HepG2 (cell line): ENCODE measurements around the gene CYSLTR2. TPM values are rescaled to one million over a fixed set of nuclear protein-coding genes. Genes with fewer than 3 reads are reported as not detected.
A peak's percentile ranks its signal among the peaks of the same experiment; 100 is the strongest.

ENCODE experiments used
- CBX5 ChIP-seq: sonication (generic); formaldehyde crosslinking; IDR thresholded peaks from 2 replicates; pipeline ENCODE4 v1.4.0; 2020; ENCODE audit warnings: missing genetic modification reagents, borderline replicate concordance
- EZH2 ChIP-seq: conservative IDR thresholded peaks from 2 replicates; pipeline ENCODE4 v1.6.1; 2012; ENCODE audit warnings: mild to moderate bottlenecking, low read depth, low read length, moderate library complexity
- GABPB1 ChIP-seq: IDR thresholded peaks from 2 replicates; pipeline ENCODE4 v1.6.1; 2016; ENCODE audit warnings: mild to moderate bottlenecking, missing genetic modification reagents, moderate library complexity, missing compliant biosample characterization
- HHEX ChIP-seq: IDR thresholded peaks from 2 replicates; pipeline ENCODE4 v1.6.1; 2016; ENCODE audit warnings: control low read depth
- HMG20A ChIP-seq: IDR thresholded peaks from 2 replicates; pipeline ENCODE4 v1.6.1; 2016; ENCODE audit warnings: borderline replicate concordance
- HMGXB4 ChIP-seq, 2 experiments: sonication (generic) in 1 of 2; formaldehyde crosslinking in 1 of 2; IDR thresholded peaks; 2 replicates each; pipeline versions ENCODE4 v1.4.0 to v1.6.1; 2018 to 2020; ENCODE audit warnings: missing genetic modification reagents in 2 of 2, borderline replicate concordance in 1 of 2, low read depth in 1 of 2, mild to moderate bottlenecking in 1 of 2, missing biosample characterization in 1 of 2
- IRF9 ChIP-seq: sonication (generic); formaldehyde crosslinking; IDR thresholded peaks from 2 replicates; pipeline ENCODE4 v1.8.0; 2022; ENCODE audit warnings: missing genetic modification reagents, mild to moderate bottlenecking, borderline replicate concordance
- JARID2 ChIP-seq: sonication (generic); formaldehyde crosslinking; IDR thresholded peaks from 2 replicates; pipeline ENCODE4 v1.8.1; 2023; ENCODE audit warnings: missing genetic modification reagents, inconsistent platforms; ENCODE audit not compliant: insufficient replicate concordance
- KDM2A ChIP-seq: sonication (generic); formaldehyde crosslinking; IDR thresholded peaks from 2 replicates; pipeline ENCODE4 v1.4.0; 2020; ENCODE audit warnings: low read depth, missing genetic modification reagents, borderline replicate concordance
- MED1 ChIP-seq: sonication (generic); formaldehyde crosslinking; IDR thresholded peaks from 2 replicates; pipeline ENCODE4 v1.4.0; 2020; ENCODE audit warnings: missing genetic modification reagents
- MIXL1 ChIP-seq: IDR thresholded peaks from 2 replicates; pipeline ENCODE4 v1.6.1; 2016
- NCOA5 ChIP-seq: sonication (generic); formaldehyde crosslinking; IDR thresholded peaks from 2 replicates; pipeline ENCODE4 v1.4.0; 2020; ENCODE audit warnings: missing genetic modification reagents
- PAF1 ChIP-seq: IDR thresholded peaks from 2 replicates; pipeline ENCODE4 v1.6.1; 2016; ENCODE audit warnings: missing genetic modification reagents, missing compliant biosample characterization
- RAD21 ChIP-seq: fragments of 450-650 bp; formaldehyde crosslinking; IDR thresholded peaks from 2 replicates; pipeline ENCODE4 v1.5.0; 2020; ENCODE audit warnings: mild to moderate bottlenecking
- RFX3 ChIP-seq: IDR thresholded peaks from 2 replicates; pipeline ENCODE4 v1.6.1; 2016; ENCODE audit warnings: missing biosample characterization, missing genetic modification reagents
- SMARCC2 ChIP-seq: fragments of 450-650 bp; IDR thresholded peaks from 2 replicates; pipeline ENCODE4 v1.6.1; 2017; ENCODE audit warnings: antibody characterized with exemption, mild to moderate bottlenecking
- SMC3 ChIP-seq: IDR thresholded peaks from 2 replicates; pipeline ENCODE4 v1.6.1; 2011; ENCODE audit warnings: low read length, improper control_type of control experiment
- SRSF4 ChIP-seq: fragments of 200-400 bp; formaldehyde crosslinking; IDR thresholded peaks from one replicate; pipeline ENCODE4 v1.6.1; 2018; ENCODE audit warnings: mild to moderate bottlenecking, low read depth, low read length, moderate library complexity; ENCODE audit not compliant: poor library complexity, severe bottlenecking
- STAG1 ChIP-seq: sonication (generic); formaldehyde crosslinking; IDR thresholded peaks from 2 replicates; pipeline ENCODE4 v1.4.0; 2020; ENCODE audit warnings: missing genetic modification reagents
- TEAD3 ChIP-seq: optimal IDR thresholded peaks from 2 replicates; pipeline ENCODE3; 2016; ENCODE audit warnings: borderline replicate concordance
- THRA ChIP-seq: sonication (generic); formaldehyde crosslinking; IDR thresholded peaks from 2 replicates; pipeline ENCODE4 v1.4.0; 2020; ENCODE audit warnings: missing genetic modification reagents, borderline replicate concordance
- XRCC5 ChIP-seq: fragments of 200-400 bp; formaldehyde crosslinking; optimal IDR thresholded peaks from 2 replicates; pipeline ENCODE3; 2017; ENCODE audit warnings: mild to moderate bottlenecking, low read length
- YEATS4 ChIP-seq: sonication (generic); formaldehyde crosslinking; IDR thresholded peaks from 2 replicates; pipeline ENCODE4 v1.4.0; 2020; ENCODE audit warnings: missing genetic modification reagents, borderline replicate concordance
- ZNF44 ChIP-seq: sonication (generic); formaldehyde crosslinking; IDR thresholded peaks from 2 replicates; pipeline ENCODE4 v1.5.1; 2020; ENCODE audit warnings: mild to moderate bottlenecking, missing genetic modification reagents
- ZNF768 ChIP-seq: sonication (generic); formaldehyde crosslinking; IDR thresholded peaks from 2 replicates; pipeline ENCODE4 v1.4.0; 2020; ENCODE audit warnings: missing genetic modification reagents
- polyA plus RNA-seq, 8 experiments: library from polyadenylated mRNA; depleted of rRNA in 3 of 8; stranded (reverse) in 7 of 8; unstranded in 1 of 8; fragments of >200 nt; fragmentation: Illumina TruSeq in 4 of 8; extraction: Trizol in 4 of 8; gene quantifications; 2 replicates each; pipeline versions ENCODE4 v1.2.1 to v1.2.3, GENCODE V29; 2011 to 2016; ENCODE audit warnings: low read depth in 4 of 8, missing spikeins in 1 of 8, mixed read lengths in 1 of 8; ENCODE audit not compliant: insufficient read depth in 1 of 8
- total RNA-seq, 5 experiments: library from RNA; depleted of rRNA; stranded (reverse); fragments of >200 nt; fragmentation: Illumina TruSeq; extraction: Trizol; gene quantifications; 2 replicates each; pipeline ENCODE4 v1.2.3, GENCODE V29; 2016; ENCODE audit warnings: low read depth in 1 of 5

Gene CYSLTR2
- total and polyA plus RNA-seq, 2 of the 13 experiments (the other 11 are each of a cell fraction or from before 2014, with no cell fraction given), result not detected

- no peak for TF ChIP-seq PAF1 (CRISPR knock-in tag)
- TF ChIP-seq THRA, result 0 out of 2 replicates have a peak, but pooled peaks have one; percentile 45
- peak; percentile 64; the same call in 1 of the 2 replicates for TF ChIP-seq KDM2A
- TF ChIP-seq TEAD3, result peak; percentile 11
- TF ChIP-seq GABPB1 (CRISPR knock-in tag), result peak; percentile 27; the same call in 1 of the 2 replicates
- 0 out of 2 replicates have a peak, but pooled peaks have one; percentile 18 for TF ChIP-seq YEATS4 (CRISPR knock-in tag)
- TF ChIP-seq RFX3, result no peak
- TF ChIP-seq JARID2, result no peak
- peak; percentile 25 to 54; a peak in 1 of 4 replicates for TF ChIP-seq HMGXB4 (CRISPR knock-in tag; IDR thresholded peaks at IDR 0.05; ENCODE audit: borderline replicate concordance in 1 of 2, low read depth in 1 of 2)
- TF ChIP-seq RAD21 (CRISPR knock-in tag), result peak; percentile 48; the same call in 1 of the 2 replicates
- TF ChIP-seq SRSF4, result no peak
- no peak for TF ChIP-seq HMG20A (CRISPR knock-in tag)
- peak; percentile 23; the same call in 1 of the 2 replicates for TF ChIP-seq ZNF768 (CRISPR knock-in tag)
- no peak for TF ChIP-seq NCOA5
- TF ChIP-seq HHEX (CRISPR knock-in tag), result no peak
- TF ChIP-seq XRCC5, result peak; percentile 75
- no peak for TF ChIP-seq ZNF44 (CRISPR knock-in tag)
- peak; percentile 83 for TF ChIP-seq STAG1
- TF ChIP-seq IRF9 (CRISPR knock-in tag), result no peak
- TF ChIP-seq MED1 (CRISPR knock-in tag), result peak; percentile 28; the same call in 1 of the 2 replicates
- no peak for TF ChIP-seq MIXL1 (CRISPR knock-in tag)
- no peak for TF ChIP-seq EZH2
- TF ChIP-seq SMARCC2, result no peak
- TF ChIP-seq SMC3, result peak; percentile 31; the same call in 1 of the 2 replicates
- no peak for TF ChIP-seq CBX5 (CRISPR knock-in tag)
Measured at GRCh38 chr13:48731957-48732569, 78.3 kb downstream of the CYSLTR2 start (continued).
